Trophoblast cell (in vitro differentiated cells and primary cell): ENCODE measurements around the gene PACSIN2.
"Not testable (repeated sequence)": the region's sequence is repeated elsewhere in the genome, so short reads cannot be mapped to it uniquely, and the experiment has no call there.

Experiments
- DNase-seq, 2 donors: peaks; one replicate each; pipeline ENCODE4 v3.0.0-alpha.2; 2016
- H2AFZ ChIP-seq: 2 replicates; pipeline ENCODE4 v1.6.1; 2013; ENCODE audit warnings: low read length, moderate library complexity, mild to moderate bottlenecking; ENCODE audit not compliant: insufficient read depth, poor library complexity
- H2AK5ac ChIP-seq: 2 replicates; pipeline ENCODE4 v1.6.1; 2013; ENCODE audit warnings: mild to moderate bottlenecking, low read length
- H2BK120ac ChIP-seq: 2 replicates; pipeline ENCODE4 v1.6.1; 2013; ENCODE audit warnings: low read length, mild to moderate bottlenecking, moderate library complexity; ENCODE audit not compliant: insufficient read depth, poor library complexity
- H2BK12ac ChIP-seq: 2 replicates; pipeline ENCODE4 v1.6.1; 2013; ENCODE audit warnings: mild to moderate bottlenecking, low read length, moderate library complexity
- H2BK5ac ChIP-seq: 2 replicates; pipeline ENCODE4 v1.6.1; 2013; ENCODE audit warnings: low read length, low read depth, moderate library complexity, mild to moderate bottlenecking; ENCODE audit not compliant: poor library complexity
- H3K14ac ChIP-seq: 2 replicates; pipeline ENCODE4 v1.6.1; 2013; ENCODE audit warnings: mild to moderate bottlenecking, low read length
- H3K18ac ChIP-seq: 2 replicates; pipeline ENCODE4 v1.6.1; 2013; ENCODE audit warnings: mild to moderate bottlenecking, low read length
- H3K23ac ChIP-seq: 2 replicates; pipeline ENCODE4 v1.6.1; 2013; ENCODE audit warnings: low read length
- H3K27ac ChIP-seq: 2 replicates; pipeline ENCODE4 v1.5.1; 2013; ENCODE audit warnings: low read depth, mild to moderate bottlenecking, inconsistent platforms, low read length, moderate library complexity
- H3K27me3 ChIP-seq: 2 replicates; pipeline ENCODE4 v1.6.1; 2013; ENCODE audit warnings: inconsistent platforms, mild to moderate bottlenecking, low read length, moderate library complexity; ENCODE audit not compliant: insufficient read depth
- H3K36me3 ChIP-seq, 2 experiments: 1 replicate in 1 of 2; 2 replicates in 1 of 2; pipeline ENCODE4 v1.6.1; 2013; ENCODE audit warnings: low read length in 2 of 2, mild to moderate bottlenecking in 2 of 2, moderate library complexity in 1 of 2; ENCODE audit not compliant: insufficient read depth in 2 of 2, control insufficient read depth in 1 of 2
- H3K4ac ChIP-seq: 2 replicates; pipeline ENCODE4 v1.6.1; 2013; ENCODE audit warnings: low read depth, mild to moderate bottlenecking, low read length, moderate library complexity
- H3K4me1 ChIP-seq, 2 experiments: 1 replicate in 1 of 2; 2 replicates in 1 of 2; pipeline ENCODE4 v1.6.1; 2013; ENCODE audit warnings: low read length in 2 of 2, mild to moderate bottlenecking in 2 of 2, moderate library complexity in 1 of 2; ENCODE audit not compliant: insufficient read depth in 2 of 2, control insufficient read depth in 1 of 2
- H3K4me2 ChIP-seq: 2 replicates; pipeline ENCODE4 v1.6.1; 2013; ENCODE audit warnings: inconsistent platforms, mild to moderate bottlenecking, low read length, moderate library complexity
- H3K4me3 ChIP-seq: 2 replicates; pipeline ENCODE4 v1.5.1; 2013; ENCODE audit warnings: mild to moderate bottlenecking, low read depth, low read length, inconsistent platforms
- H3K79me1 ChIP-seq: one replicate; pipeline ENCODE4 v1.6.1; 2013; ENCODE audit warnings: low read length
- H3K79me2 ChIP-seq: 2 replicates; pipeline ENCODE4 v1.6.1; 2013; ENCODE audit warnings: low read length, mild to moderate bottlenecking; ENCODE audit not compliant: control insufficient read depth, insufficient read depth, poor library complexity
- H3K9ac ChIP-seq: 2 replicates; pipeline ENCODE4 v1.6.1; 2013; ENCODE audit warnings: mild to moderate bottlenecking, low read length
- H3K9me3 ChIP-seq: 2 replicates; pipeline ENCODE4 v1.6.1; 2013; ENCODE audit warnings: low read depth, mild to moderate bottlenecking, control low read depth, inconsistent platforms, low read length; ENCODE audit not compliant: insufficient read depth
- H4K12ac ChIP-seq: 2 replicates; pipeline ENCODE4 v1.6.1; 2013; ENCODE audit warnings: low read depth, mild to moderate bottlenecking, low read length, moderate library complexity
- H4K8ac ChIP-seq: 2 replicates; pipeline ENCODE4 v1.6.1; 2013; ENCODE audit warnings: low read depth, mild to moderate bottlenecking, low read length, moderate library complexity
- H4K91ac ChIP-seq: one replicate; pipeline ENCODE4 v1.6.1; 2013; ENCODE audit warnings: low read depth, mild to moderate bottlenecking, low read length, moderate library complexity
- whole genome bisulfite sequencing: extraction: QIAGEN DNeasy Blood & Tissue Kit; methylation state at CpG from one replicate; pipeline ENCODE4 v1.1.7; 2013; ENCODE audit warnings: missing lambda C conversion rate; ENCODE audit not compliant: insufficient read length, insufficient coverage; ENCODE audit errors: extremely low coverage; 5-methylcytosine and 5-hydroxymethylcytosine counted together

PACSIN2 gene

DNA sequence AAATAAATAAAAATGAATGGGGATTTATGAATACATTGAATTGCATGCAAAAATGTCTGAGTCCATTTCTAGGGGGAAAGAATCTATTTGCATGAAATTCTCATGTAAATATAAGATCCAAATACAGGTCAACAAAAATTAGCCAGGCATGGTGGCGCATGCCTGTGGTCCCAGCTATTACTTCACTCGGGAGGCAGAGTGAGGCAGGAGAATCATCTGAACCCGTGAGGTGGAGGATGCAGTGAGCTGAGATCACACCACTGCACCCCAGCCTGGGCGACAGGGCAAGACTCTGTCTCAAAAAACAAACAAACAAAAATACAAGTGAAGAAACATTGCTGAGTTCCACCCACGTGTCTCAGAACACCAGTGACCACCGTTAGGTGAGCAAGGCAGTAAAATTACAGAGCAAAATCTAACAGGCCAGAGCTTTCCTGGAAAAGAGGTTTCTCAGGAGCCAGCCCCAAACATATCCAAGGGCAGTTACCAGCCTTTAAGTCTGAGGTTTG, 17.3 kb downstream of the PACSIN2 start:
- Histone ChIP-seq H3K4me2 (no peak overlapping the region), H3K9me3 (no peaks in the 10 kb centered on the region), H3K4me3 (no peak overlapping the region), H3K79me1 (peaks cover 15% of the 10 kb centered on the region), H2BK120ac (no peak overlapping the region), H2AFZ (no peak overlapping the region), H3K9ac (no peak overlapping the region), H4K12ac (no peak overlapping the region), H3K36me3 (peaks cover 0 to 12% of the 10 kb centered on the region in 2 experiments), H4K91ac (no peak overlapping the region), H3K27ac (no peak overlapping the region), H2BK5ac (no peak overlapping the region), H3K23ac (no peak overlapping the region), H2BK12ac (no peak overlapping the region), H3K27me3 (no peaks in the 10 kb centered on the region), H3K4ac (peak overlapping the region; percentile 81), H3K14ac (no peak overlapping the region), H3K18ac (no peak overlapping the region), H4K8ac (no peak overlapping the region), H3K79me2 (peaks cover 44% of the 10 kb centered on the region), H3K4me1 (peaks cover 27 to 45% of the 10 kb centered on the region in 2 experiments), H2AK5ac (no peak overlapping the region)
- DNase-seq = no peak
- WGBS = no CpG with 5 or more reads among the region's 6 CpGs

GRCh38 chr22:42996646-42997365, 18.1 kb downstream of the PACSIN2 start:
- Histone ChIP-seq H2BK120ac (no peak overlapping the region), H3K9me3 (no peaks in the 10 kb centered on the region), H3K9ac (no peak overlapping the region), H3K4me2 (no peak overlapping the region), H3K14ac (peak overlapping the region; percentile 27), H4K12ac (no peak overlapping the region), H3K23ac (no peak overlapping the region), H3K4ac (peak overlapping the region; percentile 93), H2BK12ac (no peak overlapping the region), H2AK5ac (peak overlapping the region; percentile 71), H2BK5ac (peak overlapping the region; percentile 50), H3K4me1 (peaks cover 27 to 41% of the 10 kb centered on the region in 2 experiments), H3K36me3 (peaks cover 0 to 12% of the 10 kb centered on the region in 2 experiments), H3K27ac (peak overlapping the region; percentile 37), H4K8ac (no peak overlapping the region), H3K79me2 (peaks cover 45% of the 10 kb centered on the region), H4K91ac (no peak overlapping the region), H3K4me3 (peak overlapping the region; percentile 20), H2AFZ (no peak overlapping the region), H3K27me3 (no peaks in the 10 kb centered on the region), H3K79me1 (peaks cover 17% of the 10 kb centered on the region), H3K18ac (peak overlapping the region; percentile 78)
- no CpG with 5 or more reads among the region's 10 CpGs for WGBS
- no peak for DNase-seq

DNA sequence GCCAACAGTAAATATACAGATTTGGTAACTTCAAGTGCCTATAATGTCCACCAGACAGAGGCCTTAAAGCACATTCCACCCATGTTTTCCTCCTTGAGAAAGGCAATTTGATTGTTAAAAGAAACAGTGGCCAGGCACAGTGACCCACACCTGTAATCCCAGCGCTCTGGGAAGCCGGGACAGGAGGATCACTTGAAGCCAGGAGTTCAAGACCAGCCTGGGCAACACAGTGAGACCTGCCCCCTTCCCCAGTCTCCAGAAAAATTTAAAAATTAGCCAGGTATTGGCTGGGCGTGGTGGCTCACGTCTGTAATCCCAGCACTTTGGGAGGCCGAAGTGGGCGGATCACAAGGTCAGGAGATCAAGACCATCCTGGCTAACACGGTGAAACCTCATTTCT, 19.3 kb downstream of the PACSIN2 start:
- not testable (repeated sequence) for H2AK5ac ChIP-seq, H3K4ac ChIP-seq, H2BK120ac ChIP-seq, H3K23ac ChIP-seq, H3K9me3 ChIP-seq, H2BK5ac ChIP-seq, H3K18ac ChIP-seq, H2BK12ac ChIP-seq, H3K27me3 ChIP-seq, DNase-seq, H3K4me2 ChIP-seq, H4K8ac ChIP-seq, H2AFZ ChIP-seq, H4K12ac ChIP-seq, H3K14ac ChIP-seq, H3K4me3 ChIP-seq, H3K9ac ChIP-seq, H4K91ac ChIP-seq
- H3K4me1 ChIP-seq = peaks cover 25 to 38% of the 10 kb centered on the region in 2 experiments
- H3K79me2 ChIP-seq = peaks cover 41% of the 10 kb centered on the region
- H3K36me3 ChIP-seq = peaks cover 0 to 12% of the 10 kb centered on the region in 2 experiments
- peak overlapping the region; percentile 26 for H3K27ac ChIP-seq
- peaks cover 23% of the 10 kb centered on the region for H3K79me1 ChIP-seq
- no CpG with 5 or more reads among the region's 7 CpGs for WGBS

GRCh38 chr22:42994917-42995562, 19.9 kb downstream of the PACSIN2 start:
- H2BK120ac ChIP-seq = no peak overlapping the region
- no peak overlapping the region for H3K9ac ChIP-seq
- H3K4ac ChIP-seq = peak overlapping the region; percentile 68
- H2BK5ac ChIP-seq = no peak overlapping the region
- no peak overlapping the region for H2AFZ ChIP-seq
- H3K4me3 ChIP-seq = no peak overlapping the region
- peaks cover 1% of the 10 kb centered on the region for H3K9me3 ChIP-seq
- no peaks in the 10 kb centered on the region for H3K27me3 ChIP-seq
- no CpG with 5 or more reads among the region's 9 CpGs for WGBS
- H3K27ac ChIP-seq = peak overlapping the region; percentile 26
- H2AK5ac ChIP-seq = no peak overlapping the region
- peak overlapping the region; percentile 50 for H3K18ac ChIP-seq
- H3K4me2 ChIP-seq = no peak overlapping the region
- H3K4me1 ChIP-seq = peaks cover 29 to 41% of the 10 kb centered on the region in 2 experiments
- peak overlapping the region; percentile 30 for H4K91ac ChIP-seq
- DNase-seq = peak in 1 of 2 donors; percentile 71
- peaks cover 0 to 11% of the 10 kb centered on the region in 2 experiments for H3K36me3 ChIP-seq
- H3K79me2 ChIP-seq = peaks cover 38% of the 10 kb centered on the region
- H3K14ac ChIP-seq = peak overlapping the region; percentile 22
- H3K79me1 ChIP-seq = peaks cover 25% of the 10 kb centered on the region
- no peak overlapping the region for H4K12ac ChIP-seq
- peak overlapping the region; percentile 26 for H2BK12ac ChIP-seq
- no peak overlapping the region for H3K23ac ChIP-seq
- H4K8ac ChIP-seq = peak overlapping the region; percentile 9
